T-helper 2 cell (primary cell): ENCODE measurements around the gene MRGPRX3.

Source experiments
- DNase-seq, 5 experiments: peaks; one replicate each; pipeline versions ENCODE4 v3.0.0 to v3.0.0-alpha.2; 2012 to 2022

Gene MRGPRX3

DNA sequence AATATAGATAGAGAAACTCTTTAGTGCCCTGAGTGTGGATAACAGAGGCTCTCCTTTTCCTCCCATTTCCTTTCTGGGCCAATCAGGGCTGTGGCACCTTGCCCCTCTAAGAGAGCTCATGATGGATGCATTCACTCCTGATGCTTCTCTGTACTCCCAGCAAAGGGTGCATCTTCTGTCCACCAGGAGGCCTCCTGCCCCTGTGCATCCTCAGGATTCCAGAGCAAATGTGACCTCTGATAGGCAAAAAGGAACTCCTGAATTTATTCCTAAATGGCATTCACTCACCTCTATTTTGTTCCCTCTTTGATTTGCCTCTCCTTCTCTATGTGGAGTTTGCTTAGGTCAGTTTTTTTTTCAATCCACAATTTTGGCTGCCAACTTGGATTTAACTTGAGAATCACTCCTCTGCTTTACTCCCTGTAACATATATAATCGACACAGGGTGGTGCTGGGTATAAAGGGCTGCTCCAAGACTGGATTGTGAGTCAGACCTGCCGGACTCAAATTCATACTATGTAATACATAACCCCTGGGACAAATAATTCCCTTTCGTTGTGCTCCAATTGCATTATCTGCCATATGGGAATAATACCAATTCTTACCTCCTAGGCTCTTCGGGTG lies 39.1 kb downstream of the MRGPRX3 start:
- peak in 1 of 5 experiments; percentile 28 for DNase-seq

DNA sequence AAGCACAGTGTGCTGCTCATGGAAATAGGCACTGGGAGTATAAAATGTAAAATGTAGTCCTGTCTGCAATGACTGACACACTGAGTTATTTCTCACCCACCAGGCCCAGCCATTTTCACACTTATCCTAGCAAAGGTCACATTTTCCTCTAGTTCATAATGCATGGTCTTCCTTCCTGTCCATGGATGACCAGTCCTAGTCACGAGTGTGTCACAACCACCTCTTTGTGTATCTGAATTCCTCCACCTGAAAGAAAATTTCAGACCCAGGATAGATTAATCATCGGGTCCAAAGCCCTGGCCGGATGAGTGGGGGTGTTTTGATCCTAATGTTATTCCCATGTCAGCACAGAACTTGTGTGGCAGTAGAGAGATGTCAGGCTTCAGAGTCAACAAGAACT lies 40.3 kb downstream of the MRGPRX3 start, which contains the start of gene MRGPRX4:
Gene MRGPRX4, plus strand, starts transcription at position 172 of the 400 bp plus-strand sequence. CDS start 420 bp downstream, outside the sequence.
- no peak for DNase-seq

DNA sequence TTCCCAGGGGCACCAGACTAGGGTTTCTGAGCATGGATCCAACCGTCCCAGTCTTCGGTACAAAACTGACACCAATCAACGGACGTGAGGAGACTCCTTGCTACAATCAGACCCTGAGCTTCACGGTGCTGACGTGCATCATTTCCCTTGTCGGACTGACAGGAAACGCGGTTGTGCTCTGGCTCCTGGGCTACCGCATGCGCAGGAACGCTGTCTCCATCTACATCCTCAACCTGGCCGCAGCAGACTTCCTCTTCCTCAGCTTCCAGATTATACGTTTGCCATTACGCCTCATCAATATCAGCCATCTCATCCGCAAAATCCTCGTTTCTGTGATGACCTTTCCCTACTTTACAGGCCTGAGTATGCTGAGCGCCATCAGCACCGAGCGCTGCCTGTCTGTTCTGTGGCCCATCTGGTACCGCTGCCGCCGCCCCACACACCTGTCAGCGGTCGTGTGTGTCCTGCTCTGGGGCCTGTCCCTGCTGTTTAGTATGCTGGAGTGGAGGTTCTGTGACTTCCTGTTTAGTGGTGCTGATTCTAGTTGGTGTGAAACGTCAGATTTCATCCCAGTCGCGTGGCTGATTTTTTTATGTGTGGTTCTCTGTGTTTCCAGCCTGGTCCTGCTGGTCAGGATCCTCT lies 41.0 kb downstream of the MRGPRX3 start:
- no peak for DNase-seq
